HG03280 (cell line): Measurements from ENCODE around the gene ERGIC1.

Experiments used
- ATAC-seq: cut with Tn5 transposase; IDR thresholded peaks from one replicate; pipeline ENCODE4 v1.9.1; 2021; ENCODE audit warnings: mild to moderate bottlenecking, moderate library complexity; ENCODE audit not compliant: unreplicated experiment

Gene ERGIC1

DNA sequence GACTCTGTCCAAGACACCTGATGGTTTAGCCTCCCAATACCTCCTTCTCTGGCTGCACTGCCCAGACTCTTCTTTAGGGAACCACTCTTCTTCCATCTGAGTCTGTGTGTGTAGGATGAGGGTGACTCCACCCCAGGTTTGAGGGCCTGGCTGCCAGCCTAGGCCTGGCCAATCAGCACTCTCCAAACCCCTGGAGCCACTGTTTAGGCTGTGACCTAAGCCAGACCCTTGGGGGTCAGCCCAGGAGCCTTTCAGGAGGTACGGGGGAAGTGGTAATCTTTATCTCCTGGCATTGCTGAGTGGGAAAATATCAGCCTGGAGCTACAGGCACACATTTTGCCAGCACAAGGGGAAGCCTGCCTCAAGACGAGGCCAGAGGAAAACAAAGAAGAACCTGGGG, 6.2 kb upstream of the ERGIC1 start:
- no peak for ATAC-seq

DNA sequence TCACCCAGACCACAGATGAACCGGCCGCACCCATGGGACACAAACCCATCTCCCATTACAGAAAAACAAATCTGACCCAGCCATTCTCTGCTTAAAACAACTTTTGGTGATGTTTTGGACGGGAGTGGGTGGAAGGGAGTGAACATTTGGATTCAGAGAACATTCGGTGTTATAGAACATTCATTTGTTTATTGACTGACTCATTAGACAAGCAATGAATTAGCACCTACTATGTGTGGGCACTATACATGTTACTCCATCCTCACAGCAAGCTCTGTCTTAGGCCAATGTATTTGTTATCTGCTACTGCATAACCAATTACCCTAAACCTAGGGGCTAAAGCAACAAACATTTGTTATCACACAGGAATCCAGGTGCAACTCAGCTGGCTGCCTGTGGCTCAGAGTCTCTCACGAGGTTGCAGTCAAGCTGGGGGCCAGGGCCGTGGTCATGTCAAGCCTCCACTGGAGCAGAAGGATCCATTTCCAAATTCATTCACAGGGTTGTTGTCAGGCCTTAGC, 5.1 kb upstream of the ERGIC1 start:
- ATAC-seq, result no peak

DNA sequence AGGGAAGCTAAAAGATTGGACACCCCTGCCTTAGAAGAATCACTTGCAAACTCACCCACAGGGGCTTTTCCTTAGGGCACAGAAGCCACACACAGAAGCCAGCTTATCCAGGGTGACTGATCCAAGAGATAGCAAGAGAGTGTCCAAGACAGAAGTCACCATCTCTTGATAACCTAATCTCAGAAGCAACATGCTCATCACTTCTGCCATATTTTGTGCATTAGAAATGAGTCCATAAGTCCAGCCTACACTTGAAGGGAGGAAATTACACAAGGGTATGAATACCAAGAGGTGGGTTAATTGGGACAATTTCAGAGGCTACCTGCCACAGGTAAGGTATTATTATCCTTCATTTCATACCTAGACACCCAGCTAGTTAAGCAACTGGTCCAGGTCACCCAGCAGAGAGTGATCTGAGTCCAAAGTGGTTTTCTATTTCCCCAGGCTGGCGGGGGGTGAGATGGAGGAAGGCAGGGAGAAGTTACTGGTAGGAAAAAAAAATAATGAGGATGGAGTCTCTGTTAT, 3.7 kb upstream of the ERGIC1 start:
- no peak for ATAC-seq

DNA sequence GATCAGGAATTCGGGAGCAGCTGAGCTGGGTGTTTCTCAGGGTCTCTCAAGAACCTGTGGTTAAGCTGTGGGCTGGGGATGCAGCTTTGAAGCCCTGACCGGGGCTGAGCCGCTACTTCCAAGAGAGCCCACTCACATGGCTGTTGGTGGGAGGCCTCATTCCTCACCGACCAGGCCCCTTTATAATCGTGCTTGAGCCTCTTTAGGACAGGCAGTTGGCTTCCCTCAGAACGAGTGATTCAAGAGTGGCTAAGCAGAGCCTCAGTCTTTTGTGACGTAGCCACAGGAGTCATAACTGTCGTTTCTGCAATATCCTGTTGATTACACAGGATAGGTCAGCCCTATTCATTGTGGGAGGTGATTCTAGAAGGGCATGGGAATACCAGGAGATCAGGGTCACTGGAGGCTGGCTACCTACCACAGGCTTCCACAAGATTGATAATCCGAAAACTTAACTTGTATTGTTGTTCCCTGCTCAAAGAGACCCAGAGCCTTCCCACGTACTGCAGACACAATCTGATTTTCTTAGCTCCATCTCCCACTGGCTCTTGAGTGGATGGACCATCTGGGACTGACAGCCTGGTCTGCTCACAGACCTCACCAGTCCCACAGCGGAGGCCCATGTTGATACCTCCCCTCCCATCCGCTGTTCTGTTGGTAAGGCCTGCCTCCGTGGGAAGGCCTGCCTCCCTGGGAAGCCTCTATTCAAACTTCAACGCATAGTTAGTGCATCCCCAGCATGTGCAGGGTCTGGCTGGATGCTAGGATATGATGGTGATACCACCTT, 3.0 kb upstream of the ERGIC1 start:
- no peak for ATAC-seq

DNA sequence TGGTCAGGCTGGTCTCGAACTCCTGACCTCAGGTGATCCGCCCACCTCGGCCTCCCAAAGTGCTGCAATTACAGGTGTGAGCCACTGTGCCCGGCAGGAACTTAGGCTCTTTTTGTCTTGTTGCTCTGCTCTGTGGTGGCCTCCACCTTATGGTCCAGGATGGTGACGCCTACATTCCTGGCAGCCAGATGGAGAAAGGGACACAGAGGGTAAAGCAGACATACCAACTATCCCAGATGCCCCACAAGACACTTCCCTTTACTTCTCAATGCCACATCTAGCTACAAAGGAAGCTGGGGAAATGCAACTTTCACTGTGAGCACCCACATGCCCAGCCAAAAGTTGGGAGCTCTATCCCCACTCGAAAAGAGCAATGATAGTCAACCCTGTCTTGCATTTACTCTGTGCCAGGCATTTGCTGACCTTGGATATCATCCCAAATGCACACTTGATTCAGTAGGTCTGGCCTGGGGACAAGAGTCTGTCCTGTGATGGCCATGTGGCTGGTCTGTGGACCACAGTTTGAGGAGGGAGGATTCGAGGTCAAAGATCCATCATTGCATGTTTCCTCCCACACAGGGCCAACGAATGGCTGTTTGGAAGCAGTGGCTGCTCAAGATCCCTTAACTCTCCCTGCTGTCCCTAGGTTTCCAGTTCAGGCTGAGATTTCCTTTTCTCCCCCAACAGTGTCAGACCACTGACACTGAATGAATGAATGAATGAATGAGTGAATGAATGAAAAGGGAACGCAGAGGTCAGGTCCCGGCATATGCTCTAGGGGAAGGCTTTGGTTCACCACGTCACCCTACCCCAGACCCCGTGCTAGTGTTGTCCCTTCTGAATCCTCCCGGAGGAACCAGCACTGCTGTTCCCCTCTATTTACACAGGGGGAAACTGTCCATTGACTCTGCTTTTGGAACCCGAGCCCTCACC, 1.4 kb upstream of the ERGIC1 start:
- ATAC-seq, result no peak

DNA sequence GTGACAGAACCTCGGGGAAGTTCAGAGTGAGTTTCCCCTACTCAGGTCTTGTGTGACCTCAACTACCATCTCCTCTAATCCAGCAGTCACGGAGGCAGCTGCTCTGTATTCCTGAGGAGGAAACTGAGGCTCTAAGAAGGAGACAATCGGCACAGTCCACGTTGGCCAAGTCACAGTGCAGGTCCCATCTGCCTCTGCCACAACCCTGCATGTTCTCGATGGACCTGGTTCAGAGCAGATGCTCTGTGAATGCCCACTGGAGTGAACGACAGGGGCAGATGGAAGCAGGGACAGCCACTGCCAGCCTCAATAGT, 722 bp upstream of the ERGIC1 start:
- no peak for ATAC-seq

DNA sequence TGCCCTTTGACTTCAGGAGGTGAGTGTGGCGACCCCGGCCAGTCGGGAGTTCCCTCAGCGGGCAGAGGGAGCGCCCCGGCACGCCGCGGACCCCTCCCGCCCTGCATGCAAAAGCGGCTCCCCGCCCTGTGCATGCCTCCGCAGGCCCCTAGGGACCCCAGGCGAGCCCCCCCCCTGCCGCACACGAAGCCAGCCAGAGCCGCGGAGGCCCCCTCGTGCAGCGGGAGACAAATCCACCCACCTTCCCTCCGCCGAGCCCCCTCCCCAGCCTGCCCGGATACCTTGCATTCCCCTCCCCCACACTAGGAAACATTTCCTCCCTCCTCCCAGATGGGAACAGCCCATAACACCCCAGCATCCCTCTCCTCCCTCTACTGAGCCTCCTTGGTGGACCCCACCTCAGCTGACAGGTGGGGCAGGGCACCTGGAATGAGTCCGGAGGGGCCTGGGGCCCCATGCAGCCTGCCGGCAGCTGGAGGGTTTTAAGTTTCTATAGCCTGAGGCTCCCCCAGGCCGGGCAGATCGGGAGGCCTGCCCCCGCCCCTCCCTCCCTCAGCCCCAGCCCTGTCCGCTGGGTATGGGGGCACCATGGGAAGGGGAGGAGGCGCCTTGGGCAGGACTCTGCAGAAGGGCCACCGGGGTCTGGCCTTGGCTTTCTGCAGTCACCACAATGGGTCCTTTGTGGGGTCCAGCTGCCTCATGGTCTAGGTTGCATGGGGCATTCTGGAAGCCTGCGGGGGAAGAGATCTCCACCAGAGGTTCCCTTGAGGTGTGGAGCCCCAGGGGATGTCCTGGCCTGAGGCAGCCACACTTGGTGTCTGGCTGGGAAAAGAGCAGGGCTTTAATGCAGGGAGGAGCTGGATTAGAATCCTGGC, 601 bp downstream of the ERGIC1 start:
- ATAC-seq, result no peak

DNA sequence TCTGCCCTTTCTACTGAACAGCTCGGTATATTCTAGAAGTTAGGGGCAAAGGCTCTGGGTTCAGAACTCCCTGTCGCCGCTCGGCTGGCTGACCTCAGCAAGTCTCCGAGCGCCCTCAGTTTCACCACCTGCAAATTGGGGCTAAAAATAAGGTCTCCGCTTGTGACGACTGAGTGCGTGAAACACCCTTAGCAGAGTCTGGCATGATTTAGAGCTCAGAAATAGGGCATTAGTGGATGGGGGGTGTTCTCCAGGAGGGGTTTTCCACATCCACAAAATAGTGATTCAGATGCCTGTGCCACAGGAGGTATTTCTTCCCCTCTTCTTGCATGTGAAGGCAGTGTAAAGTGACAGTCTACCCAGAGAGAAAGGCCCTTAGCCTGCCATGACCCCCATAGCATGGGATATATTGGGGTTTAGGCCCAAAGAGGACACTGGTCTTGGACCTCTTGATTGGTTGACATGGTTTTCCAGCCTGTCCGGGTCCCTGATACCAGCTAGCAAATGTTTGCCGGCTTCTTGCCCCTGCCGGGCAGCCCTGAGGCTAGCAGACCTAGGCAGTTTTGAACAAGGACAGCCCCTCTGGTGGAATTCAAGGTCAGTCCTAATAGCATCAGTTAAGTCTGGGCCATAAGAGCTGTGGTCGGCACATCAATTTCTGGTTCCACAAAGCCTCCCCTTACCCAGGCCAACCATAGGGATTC, 1.4 kb downstream of the ERGIC1 start:
- ATAC-seq, result no peak

DNA sequence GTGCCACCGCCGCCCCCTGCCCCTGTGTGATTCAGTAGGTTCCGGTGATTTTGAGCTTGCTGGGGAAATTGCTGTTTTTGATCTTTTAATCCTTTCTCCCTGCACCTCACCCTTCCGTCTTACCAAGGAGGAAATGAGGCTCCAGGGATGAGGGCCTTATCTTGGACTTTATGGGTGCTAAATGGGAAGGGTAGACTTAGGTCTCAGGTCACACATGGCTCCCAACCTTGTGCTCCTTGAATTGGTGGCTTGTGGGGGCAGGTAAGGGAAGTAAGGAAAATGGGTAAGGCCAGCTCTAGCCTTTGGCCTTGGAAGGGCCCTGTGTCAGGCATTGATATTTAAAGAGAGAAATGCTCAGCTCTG, 1.9 kb downstream of the ERGIC1 start:
- no peak for ATAC-seq

DNA sequence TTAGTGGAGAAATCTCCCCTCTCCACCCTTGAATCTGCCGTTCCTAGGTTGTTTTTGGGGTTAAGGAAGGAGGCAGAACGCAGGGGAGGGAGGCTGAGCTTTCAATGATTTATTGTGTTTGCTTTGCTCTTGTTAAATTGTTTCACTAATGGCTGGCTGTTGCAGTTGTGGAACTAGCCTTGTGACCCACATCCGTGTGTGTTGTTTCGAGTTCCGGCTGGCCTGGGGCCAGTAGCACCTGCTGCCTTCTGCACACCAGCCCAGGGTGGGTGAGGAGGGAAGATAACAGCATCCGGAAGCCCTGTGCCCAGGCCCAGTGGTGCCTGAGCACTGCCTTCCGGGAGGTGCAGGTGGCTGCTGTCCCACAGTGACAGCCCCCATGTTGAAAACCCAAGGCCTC, 3.6 kb downstream of the ERGIC1 start:
- peak; percentile 70 for ATAC-seq

DNA sequence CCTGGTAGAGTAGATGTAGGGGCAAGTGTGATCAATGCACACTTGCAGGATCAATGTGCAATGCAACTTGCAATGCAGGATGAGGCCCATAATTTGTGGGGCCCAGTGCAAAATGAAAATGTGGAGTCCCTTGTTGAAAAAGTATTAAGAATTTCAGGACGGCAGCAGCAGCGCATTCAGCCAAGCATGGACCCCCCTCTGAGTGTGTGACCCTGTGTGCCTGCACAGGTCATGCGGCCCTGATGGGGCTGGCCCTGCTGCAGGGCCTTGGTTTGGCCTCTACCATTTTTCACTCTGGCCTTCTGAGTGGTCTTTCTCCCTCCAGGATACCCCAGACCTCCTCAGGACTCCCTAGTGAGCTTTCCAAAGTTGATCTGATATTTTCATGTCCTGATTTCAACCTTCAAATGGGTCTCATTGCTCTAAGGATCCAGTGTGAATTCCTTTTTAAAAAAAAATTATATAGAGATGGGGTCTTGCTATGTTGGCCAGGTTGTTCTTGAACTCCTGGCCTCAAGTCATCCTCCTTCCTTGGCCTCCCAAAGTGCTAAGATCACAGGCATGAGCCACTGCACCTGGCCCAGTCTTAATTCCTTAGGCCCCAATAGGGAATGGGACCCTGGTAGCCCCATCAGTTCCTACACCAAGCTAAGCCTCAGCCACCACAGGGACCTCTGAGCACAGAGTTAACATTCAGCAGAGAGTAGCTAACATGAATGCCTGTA, 4.3 kb downstream of the ERGIC1 start:
- no peak for ATAC-seq

DNA sequence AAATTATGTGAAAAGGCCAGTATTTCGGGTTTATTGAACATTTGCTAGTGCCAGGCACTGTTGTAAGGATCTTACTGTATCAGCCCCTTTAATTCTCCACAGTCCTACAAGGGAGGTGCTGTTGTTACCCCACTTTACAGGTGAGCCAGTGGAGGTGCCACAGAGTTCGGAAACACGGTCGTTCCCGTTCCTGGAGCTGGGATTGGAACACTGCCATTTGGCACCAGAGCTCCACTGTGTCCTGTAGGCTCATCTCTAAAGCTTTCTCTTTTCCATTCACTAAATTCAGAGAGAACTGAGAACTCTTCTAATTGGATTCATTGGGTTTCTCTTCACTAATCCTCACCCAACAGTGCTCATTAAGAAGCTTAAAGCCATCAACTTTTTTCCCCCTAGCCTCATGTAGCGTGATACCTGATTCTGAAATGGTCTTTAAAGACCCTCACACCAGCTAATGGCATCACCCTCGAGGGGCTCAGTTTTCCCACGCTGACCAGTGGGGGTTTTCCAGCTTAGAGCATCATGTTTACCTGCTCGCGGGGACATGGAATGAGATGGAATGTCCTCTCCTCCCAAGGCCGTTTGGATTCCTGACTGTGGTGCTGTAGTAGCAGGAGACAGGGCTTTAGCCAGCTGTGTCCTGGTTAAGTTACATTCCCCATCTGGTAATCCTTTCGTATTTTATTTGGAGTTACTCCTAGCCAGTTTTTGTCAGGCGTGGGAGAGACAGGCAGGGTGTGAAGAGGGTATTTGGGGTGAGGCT, 5.8 kb downstream of the ERGIC1 start:
- ATAC-seq, result no peak

DNA sequence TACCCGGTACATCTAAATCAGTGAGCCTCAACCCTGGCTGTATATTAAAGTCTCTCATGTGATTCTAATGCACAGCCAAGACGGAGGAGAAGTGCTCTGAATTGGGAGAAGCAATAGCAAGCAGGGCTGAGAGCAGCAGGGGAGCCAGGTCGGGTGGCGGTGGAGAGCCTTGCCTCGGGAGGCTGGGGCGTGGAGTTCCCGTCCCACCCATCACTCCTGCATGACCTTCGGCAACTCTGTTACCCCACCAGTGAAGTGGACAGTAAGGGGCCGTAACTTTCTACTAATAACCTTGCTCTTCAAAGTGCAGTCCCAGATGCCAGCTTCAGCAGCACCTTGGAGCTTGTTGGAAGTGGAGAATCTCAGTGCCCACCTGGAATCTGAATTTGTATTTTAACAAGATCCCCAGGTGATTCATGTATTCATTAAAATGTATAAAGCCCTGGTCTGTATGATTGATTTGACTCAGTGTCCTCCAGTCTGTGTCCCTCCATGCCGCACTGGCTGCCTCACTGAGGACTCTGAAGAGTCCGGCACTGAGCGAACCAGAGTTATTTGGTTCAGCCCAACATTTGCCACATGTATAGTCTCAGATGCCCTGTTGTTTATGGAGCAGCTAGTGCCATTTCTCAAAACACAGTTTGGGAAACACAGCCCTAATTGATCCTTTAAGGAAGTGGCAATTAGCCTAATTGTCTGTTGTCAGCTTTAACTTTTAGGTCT, 6.5 kb downstream of the ERGIC1 start:
- ATAC-seq, result no peak

DNA sequence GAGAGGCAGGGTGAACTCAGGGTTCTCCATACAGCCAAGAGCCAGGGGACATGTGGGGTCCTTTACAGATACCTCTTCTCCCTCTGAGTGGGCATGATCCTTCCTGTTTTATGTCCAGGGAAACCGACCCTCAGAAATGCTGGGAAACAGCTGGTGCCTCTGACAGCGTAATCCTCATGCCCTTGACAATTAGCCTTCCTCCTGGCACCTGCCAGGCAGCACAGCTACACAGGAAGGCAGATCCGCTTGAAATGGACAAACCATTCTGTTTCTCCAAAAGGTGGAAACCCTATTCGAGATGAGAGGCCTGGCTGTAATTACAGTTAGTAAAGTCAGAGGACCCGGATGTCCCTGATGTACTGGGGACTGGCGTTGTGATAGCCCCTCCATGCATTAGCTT, 7.2 kb downstream of the ERGIC1 start:
- no peak for ATAC-seq

DNA sequence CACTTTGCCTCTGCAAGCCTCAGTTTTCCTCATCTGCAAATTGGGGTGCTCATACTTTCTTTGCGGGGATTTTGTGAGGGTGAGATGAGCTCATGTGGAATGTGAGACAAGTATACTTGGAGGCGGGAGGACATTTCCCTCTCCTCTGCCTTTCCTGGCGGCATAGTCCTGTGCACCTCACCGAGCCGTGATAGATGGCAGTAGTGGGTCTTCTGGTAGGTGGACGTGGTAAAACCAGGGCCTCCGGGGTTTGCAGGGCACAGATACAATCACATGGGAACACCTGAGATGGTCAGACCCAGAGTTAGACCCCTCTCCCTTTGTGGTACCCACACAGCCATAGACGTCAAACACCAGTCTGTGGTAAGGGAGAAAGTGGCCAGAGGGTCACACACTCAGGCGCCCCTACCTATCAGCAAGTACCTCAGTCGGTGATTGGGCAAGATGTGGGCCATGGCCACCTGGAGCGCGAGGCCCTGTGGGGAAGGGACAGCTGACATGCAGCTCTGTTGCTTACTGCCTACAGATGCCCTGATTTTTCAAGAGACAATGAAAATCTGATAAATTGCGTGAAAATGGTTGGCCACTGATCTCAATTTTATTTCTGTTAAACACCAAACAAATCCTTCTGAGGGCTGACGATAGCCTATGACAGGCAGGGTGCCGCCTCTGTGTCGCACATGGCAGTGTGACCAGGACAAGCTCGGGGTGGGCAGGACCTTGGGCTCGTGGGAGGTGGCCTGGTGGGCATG, 9.9 kb downstream of the ERGIC1 start:
- no peak for ATAC-seq

DNA sequence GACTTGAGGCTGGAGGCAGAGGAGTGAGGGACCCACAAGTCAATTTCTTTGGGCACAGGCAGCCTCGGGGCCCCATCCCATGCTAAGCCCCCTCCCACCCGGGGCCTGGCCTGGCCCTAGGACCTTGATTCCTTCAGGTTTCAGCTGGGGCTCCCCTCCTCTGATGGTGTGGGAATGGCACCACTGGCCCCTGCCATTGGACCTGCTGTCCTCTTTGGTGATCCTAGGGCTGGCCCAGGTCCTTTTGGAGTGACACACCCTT, 10.5 kb downstream of the ERGIC1 start:
- ATAC-seq, result no peak

DNA sequence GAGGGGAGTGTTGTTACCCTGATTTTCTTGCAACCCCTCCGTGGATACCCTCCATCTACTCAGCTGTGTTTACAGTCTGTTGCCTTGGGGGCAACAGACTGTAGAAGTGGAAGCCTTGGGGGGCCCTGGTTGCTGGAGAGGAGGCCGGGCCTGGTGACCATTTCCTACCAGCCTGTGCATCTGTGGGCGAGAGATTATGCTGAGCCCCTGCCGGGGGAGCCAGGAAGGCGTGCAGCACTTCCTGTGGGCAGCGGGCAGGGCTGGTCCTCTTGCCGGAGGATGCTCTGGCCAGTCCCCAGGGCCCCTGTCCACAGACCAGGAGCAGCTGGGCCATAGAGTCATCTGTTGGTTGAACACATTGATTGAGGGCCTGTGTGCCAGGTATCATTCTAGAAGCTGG, 11.1 kb downstream of the ERGIC1 start:
- ATAC-seq, result no peak

DNA sequence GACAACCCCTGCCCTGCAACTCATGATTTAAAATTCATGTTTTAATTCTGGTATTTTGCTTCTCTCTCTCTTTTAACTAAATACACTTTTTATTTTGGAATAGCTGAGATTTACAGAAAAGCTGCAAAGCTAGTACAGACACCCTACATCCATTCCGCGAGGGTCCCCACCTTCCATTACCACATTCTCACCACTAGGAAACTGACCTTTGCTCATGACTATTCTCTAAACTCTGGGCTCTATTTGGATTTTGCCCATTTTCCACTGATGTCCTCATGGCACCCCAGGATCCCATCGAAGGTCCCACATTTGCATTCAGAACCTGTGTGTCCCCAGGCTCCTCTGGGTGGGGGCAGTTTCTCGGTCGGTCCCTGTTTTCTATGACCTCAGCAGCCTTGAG, 11.5 kb downstream of the ERGIC1 start:
- ATAC-seq, result no peak
